ENCODE results near the gene NKD1.

DNA sequence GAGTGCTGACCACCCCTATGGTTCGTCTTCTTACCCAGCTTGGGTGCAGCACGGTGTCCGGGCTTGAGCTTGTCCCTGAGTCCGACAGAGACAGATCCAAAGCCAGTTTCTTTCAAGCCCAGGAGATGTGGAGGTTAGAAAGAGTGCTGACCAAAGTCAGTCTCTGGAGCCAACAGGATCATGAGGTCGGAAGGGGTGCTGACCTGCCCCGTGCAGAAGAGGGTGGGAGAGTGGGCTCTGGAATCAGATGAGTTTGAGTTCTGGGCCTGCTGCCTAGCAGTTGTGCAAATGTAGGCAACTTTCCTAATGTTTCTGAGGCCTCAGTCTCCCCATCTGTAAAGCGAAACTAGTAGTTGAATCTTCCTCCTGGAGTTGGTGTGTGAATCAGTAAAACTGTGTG is 24.5 kb downstream of the NKD1 start:
- TF ChIP-seq, protein P1, sequence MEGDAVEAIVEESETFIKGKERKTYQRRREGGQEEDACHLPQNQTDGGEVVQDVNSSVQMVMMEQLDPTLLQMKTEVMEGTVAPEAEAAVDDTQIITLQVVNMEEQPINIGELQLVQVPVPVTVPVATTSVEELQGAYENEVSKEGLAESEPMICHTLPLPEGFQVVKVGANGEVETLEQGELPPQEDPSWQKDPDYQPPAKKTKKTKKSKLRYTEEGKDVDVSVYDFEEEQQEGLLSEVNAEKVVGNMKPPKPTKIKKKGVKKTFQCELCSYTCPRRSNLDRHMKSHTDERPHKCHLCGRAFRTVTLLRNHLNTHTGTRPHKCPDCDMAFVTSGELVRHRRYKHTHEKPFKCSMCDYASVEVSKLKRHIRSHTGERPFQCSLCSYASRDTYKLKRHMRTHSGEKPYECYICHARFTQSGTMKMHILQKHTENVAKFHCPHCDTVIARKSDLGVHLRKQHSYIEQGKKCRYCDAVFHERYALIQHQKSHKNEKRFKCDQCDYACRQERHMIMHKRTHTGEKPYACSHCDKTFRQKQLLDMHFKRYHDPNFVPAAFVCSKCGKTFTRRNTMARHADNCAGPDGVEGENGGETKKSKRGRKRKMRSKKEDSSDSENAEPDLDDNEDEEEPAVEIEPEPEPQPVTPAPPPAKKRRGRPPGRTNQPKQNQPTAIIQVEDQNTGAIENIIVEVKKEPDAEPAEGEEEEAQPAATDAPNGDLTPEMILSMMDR (IDR thresholded peaks at IDR 0.05) = no peak
- no peak for TF ChIP-seq POLR2A (IDR thresholded peaks at IDR 0.05)
- no peak for TF ChIP-seq POLR2AphosphoS5 (IDR thresholded peaks at IDR 0.05)

Measured in sigmoid colon (tissue), 4 donors.